Activated CD4-positive, alpha-beta T cell treated with anti-CD3 and anti-CD28 coated beads for 24 hours (primary cell): ENCODE data around the gene ACYP2.

Experiments used
- DNase-seq, 2 donors: peaks; one replicate each; pipeline ENCODE4 v3.0.0-alpha.2; 2020; ENCODE audit warnings: low read depth in 2 of 2

The ACYP2 gene

DNA sequence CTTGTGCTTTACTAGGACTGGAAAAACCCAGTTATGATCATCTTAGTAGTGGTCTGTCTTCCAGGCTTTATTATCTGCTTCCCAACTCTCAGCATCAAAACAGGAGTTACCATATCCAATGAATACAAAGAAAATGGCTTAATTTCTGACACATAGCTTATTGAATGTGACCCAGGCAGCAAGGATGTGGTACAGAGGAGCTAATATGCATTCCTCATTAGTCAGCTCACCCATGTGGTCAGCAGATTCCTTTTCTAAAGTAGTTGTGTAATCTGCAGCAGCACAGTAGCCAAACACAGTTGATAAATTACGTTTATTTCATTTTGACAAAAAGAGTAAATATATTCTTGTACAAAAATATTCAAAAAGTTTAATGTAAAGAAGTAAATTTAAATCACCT is 97.0 kb downstream of the ACYP2 start:
- DNase-seq: no peak

DNA sequence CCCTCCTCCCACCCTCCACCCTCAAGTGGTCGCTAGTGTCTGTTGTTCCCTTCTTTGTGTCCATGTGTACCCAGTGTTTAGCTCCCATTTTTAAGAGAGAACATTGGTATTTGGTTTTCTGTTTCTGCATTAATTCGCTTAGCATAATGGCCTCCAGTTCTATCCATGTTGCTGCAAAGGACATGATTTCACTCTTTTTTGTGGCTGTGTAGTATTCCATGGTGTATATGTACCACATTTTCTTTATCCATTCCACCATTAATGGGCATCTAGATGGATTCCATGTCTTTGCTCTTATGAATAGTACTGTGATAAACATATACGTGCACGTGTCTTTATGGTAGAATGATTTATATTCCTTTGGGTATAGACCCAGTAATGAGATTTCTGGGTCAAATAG is 97.7 kb downstream of the ACYP2 start:
- no peak for DNase-seq

DNA sequence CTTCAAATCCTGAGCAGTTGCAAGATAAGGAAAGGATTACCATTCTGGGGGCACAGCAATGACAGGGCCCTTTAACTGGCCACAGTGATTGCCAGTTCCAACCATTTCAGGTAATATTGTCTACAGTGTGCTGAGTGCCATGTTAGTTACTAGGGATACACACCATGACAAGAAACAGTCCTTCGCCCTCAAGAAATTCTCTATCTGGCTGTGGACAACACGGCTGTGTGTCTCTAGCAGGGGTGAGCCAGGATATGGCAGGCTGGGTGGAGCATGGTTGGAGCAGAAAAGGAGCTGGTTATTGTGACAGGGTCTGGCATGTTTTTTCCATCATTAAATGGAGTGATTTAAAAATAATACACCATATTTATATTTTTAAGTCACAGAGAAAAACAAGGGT is 109.6 kb downstream of the ACYP2 start:
- no peak for DNase-seq

DNA sequence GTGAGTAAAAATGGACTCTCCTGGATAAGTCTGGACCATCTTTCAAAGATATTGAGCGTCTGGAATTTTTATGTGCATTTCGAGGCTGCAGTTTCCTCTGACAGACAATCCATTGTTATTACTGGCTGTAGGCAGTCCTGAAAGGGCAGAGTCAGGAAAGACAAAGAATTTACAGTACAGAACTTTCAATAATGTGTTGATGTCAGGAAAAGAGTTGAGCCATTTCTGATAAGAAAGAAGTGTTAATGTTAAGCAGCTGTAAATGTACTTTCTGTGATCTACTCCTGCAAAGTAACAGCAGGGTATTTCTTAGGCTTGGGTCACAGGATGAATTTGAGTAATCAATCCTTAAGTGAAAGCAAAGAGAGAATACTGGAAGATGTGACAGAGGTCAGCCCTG is 110.8 kb downstream of the ACYP2 start:
- DNase-seq: no peak

DNA sequence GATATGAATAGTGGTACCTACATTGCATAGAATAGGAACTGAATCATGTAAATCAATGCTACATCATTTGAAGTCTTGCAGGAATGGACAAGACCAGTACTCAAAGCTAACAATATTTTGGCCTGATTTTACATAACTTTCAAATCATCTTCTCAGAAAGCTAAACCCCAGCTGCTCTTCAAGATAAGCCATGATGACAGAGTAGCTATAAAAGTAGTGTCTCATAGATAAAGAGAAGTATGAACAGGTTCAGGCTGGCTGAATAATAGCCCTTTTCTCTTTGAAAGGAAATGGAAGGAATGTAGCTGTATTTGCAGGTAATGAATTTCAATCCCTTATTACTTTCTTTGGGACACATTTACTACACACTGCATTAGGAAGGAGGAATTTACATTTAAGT is 112.4 kb downstream of the ACYP2 start:
- DNase-seq: no peak

DNA sequence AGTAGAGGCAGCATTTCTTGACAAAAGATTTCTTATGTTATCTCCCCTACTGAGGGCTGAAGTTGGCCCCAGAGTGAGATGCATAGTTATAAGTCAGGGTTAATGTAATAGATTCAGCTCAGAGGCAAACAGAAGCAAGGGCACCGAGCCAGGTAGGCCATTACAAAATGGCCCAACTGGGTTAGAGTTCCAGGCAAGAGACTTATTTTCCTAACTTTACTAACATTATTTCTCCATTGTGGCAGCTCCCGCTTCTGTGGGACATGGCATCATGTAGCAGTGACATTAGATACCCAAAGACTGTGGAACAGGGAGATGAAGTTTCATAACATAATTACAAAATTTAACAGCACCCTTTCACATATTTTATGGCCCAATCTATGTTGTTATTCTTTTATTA is 113.5 kb downstream of the ACYP2 start:
- DNase-seq: no peak

DNA sequence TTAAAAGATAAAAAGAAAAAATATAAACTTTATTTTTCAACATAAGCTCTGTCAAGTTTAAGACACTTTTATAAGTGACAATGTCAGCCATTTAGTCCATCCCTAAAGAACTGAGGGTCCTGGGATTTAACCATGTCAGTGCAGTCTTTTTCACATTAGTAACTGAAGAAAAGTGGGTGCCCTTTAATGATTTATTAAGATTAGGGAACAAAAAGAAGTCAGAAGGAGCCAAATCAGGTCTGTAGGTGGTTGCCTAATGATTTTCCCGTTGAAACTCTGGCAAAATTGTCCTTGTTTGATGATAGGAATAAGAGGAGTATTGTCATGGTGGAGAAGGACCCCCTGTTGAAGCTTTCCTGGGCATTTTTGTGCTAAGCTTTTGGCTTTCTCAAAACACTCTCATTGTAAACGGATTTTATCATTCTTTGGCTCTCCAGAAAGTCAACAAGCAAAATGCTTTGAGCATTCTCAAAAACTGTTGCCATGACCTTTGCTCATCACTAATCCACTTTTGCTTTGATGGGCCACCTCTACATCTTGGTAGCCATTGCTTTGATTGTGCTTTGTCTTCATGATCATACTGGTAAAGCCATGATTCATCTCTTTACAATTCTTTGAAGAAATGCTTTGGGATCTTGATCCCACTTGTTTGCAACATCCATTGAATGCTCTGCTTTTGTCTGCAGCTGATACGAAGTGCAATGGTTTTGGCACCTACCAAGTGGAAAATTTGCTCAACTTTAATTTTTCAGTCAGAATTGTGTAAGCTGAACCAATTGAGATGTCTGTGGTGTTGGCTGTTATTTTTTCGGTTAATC is 118.6 kb downstream of the ACYP2 start:
- no peak for DNase-seq

DNA sequence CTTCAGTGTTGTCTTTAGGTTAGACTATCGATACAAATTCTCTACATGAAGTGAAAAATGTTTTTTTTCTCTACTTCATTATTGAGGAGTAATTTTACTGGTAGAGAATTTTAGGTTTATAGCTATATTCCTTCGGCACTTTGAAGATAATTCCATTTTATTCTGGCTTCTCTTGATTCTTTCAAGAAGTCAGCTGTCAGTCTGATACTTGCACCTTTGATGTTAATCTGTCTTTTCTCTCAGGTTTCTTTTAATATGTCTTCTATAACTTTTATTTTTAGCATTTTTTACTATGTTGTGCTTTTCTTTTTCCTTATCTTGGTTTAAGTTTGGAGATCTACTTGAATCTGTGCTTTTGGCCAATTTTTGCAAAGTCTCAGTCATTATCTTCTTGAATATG is 122.0 kb downstream of the ACYP2 start:
- no peak for DNase-seq

DNA sequence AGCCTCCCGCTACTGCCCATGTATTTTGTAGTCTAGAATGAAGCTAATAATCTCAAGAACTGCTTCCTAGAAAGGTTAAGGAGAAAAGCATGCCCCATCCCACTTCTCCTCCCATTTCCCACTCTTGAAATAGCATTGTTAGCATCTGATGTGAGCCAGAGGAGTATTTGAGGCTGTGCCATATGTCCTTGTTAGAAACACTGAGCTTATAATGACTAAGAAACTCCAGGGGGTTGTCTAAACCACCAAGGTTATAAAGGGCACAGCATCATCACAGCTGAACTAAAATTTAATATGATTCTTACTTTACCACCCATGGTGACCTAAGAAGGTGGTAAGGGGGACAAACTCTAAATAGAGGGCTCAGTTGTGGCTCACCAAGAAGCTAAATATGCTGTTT is 124.0 kb downstream of the ACYP2 start:
- no peak for DNase-seq

DNA sequence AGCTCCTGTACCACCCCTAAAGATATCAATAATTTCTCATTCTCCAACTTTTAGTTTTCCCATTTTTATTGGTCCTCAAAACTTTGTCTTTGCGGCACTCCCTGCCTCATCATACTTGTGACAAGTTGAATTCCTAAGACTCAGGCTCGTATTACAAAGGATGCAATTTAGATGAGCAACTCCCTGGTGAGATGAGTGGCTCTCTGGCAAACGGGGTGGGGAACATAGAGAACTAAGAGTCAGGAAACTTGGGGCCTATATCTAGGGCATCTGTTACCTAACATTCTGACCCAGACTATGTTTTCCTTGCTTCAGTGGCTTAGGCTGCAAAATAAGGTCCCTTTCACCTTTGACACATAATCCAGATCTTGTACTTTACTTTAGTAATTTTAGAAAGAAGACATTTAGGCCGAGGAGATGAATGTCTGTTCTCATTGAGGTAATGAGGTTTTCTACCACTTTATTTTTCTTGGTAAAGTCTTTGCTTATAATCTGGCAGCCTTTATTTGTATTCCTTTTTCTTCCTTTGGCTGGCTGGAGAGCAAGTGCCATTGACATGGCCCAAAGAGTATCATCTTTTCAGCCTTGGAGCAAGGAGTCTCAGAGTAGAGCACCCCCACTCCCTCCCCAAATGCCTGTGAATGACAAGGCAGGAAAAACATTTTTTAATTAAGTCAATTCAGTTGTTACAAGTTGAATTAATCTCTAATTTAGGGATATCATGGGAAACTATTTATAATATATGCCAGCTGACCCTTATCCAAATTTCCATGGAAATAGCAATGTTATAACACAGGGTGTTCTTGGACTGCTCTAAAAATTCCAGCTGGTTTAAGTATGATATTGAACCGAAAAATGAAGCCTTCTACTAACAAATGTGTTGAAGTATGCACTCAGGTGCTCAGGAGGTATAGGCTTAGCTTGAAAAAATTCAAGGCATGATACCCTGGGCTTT is 125.4 kb downstream of the ACYP2 start:
- no peak for DNase-seq

DNA sequence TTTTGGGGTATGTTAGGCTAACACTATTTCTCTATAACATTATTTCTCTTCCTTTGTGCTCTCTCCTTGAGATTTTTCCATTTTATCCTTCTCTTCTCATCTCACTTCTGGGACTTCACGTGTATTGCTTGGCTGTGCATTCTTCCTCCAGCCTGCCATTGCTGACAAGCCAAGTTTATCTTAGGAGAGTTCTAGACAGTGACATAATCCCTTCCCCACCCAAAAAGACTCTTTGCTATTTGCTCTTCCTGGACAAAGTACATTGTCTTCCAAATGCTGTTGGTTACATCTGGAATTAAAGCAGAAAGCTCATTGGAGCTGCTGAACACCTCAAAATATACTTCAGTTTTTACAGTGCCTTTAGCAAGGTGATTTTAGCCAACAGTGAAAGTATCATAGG is 131.7 kb downstream of the ACYP2 start:
- DNase-seq: no peak

DNA sequence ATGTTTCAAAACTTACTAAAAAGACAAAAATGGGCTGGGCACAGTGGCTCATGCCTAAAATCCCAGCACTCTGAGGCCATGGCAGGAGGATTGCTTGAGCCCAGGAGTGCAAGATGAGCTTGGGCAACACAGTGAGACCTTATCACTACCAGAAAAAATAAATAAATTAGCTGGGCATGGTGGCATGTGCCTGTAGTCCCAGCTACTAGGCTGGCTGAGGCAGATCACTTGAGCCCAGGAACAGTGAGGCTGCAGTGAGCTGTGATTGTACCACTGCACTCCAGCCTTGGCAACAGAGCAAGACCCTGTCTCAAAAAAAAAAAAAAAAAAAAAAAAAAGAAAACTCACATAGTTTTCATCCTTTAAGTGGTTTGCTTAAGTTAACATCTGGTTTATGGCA is 134.2 kb downstream of the ACYP2 start:
- DNase-seq: no peak

DNA sequence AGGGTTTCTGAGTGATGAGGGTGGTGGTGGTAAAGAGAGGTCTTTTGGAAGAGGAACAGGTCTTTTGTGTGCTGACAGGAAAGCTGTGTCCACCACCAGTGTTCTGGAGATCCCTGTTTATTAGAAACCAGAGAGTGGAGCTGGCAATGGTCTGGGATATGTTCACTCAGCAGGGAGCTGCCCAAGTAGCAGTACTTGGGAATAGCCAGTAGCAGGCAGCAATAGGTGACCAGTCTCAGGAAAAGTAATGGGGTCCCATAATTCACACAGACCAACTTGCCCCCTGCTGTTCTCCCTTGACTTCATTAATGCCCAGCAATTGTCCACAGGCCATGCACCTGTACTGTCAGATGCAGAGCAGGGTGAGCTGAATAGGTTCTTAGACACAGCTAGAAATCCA is 138.8 kb downstream of the ACYP2 start:
- DNase-seq: no peak

DNA sequence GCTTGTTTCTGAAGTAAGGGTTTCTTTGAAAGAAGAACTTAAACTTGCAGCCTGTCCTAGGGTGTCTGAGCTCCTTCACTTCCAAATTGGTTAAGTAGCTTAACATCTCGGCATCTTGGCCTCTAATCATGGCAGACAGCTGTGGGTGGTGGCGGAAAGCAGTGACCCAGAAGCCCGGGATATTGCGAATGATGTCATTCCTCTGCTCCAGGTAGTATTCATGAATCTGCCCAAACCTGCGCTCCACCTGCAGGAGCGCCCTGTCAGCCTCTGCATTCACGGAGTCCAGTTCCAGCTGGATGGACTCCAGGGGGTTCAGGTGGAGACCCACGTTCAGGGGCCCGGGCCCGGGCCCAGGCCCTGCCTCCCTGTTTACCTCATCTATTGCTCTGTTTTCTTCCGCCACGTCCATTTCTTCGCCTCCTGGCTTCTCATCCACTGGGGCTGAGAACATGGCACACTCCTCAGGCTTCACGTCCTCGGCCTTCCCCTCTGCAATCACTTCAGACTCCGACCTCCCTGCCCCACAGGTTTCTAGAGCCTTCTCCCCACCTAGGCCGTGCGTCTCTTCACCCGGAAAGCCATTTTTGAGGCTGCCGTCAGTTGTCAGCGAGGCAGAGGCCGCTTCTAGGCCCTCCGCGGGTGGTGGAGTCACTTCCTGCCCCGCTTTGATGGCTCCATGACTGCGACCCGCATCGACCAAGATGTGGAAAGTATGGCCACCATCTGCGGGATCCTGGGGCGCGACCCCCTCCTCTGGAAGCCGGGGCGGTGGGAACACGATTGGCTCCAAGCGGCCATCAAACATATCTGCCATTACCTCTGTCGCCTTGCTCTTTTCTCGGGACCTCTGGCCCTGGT is 140.0 kb downstream of the ACYP2 start:
- no peak for DNase-seq

DNA sequence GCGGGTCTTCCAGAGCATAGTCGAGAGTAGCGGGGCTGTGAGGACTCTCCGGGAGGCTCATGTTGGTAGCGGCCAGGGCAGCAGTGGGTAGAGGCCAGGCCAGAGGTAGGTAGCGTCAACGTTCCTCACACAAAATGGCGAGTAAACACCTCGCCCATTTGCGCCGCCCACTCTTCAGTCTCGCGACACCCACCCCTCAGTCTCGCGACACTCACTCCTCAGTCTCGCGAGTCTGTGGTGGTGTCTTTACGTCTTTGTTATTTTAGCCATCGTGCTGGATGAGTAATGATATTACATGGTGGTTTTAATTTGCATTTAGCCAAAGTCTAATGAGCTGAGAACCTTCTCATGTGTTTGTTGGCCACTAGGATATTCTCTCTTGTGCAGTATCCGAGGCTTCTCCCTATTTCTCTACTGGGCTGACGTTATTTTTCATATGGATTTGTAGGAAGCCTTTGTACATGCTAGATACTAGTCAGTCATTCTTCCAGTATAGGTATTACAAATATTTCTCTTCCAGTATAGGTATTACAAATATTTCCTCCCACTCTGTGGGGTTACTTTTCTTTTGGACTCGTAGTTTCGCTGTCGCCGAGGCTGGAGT is 140.8 kb downstream of the ACYP2 start, which contains the start of gene TSPYL6:
Gene TSPYL6 (minus strand): TSS at position 139 of the 604 bp plus-strand sequence. CDS start 78 bp downstream, at position 61.
- no peak for DNase-seq

DNA sequence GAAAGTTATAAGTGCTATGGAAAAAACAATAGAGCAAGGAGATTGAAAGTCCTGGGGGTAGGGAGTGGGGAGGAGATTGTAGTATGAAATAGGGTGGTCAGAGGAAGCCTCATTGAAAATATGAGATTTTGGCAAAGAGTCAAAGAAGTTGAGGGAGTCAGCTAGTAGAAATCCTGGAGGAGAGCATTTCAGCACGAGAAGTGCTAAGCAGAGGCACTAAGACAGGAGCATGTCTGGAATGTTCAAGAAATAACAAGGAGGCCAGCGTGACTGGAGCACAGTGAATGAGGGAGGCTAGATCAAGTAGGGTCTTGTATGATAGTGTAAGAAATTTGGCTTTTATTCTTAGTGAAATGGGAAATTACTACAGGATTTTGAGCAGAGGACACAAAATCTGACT is 142.8 kb downstream of the ACYP2 start:
- DNase-seq: no peak

DNA sequence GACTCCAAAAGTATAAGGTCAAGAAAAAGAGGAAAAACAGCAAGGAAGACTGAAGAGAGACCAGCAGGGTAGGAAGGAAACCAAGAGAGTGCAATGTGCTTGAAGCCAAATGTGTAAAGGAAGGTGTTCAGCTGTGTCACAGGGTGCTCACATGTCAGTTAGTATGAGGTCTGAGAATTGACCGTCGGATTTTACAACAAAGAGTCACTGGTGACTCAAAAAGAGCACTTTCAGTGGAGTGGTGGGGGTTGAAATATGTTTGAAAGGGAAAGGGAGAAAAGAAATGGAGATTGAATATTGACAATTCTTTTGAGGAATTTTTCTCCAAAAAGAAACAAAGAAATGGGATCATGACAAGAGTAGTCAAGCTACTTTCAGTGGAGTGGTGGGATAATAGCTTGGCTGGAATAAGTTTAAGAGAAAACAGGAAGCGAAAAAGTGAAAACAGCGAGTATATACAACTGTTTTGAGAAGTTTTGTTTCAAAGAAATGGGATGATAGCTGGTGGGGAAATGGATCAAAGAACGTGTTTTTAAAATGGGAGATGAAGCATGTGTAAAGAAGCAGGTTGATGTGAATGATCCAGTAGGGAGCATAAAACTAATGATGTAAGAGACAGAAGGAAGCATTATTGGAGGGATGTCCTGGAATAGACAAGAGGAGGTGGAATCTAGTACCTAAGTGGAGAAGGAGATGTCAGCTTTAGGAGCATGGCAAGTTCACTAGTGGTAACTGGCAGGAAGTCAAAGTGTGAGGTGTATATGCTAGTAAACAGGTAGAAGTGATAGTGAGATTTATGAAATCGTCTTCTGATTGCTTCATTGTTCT is 144.2 kb downstream of the ACYP2 start:
- DNase-seq: no peak

DNA sequence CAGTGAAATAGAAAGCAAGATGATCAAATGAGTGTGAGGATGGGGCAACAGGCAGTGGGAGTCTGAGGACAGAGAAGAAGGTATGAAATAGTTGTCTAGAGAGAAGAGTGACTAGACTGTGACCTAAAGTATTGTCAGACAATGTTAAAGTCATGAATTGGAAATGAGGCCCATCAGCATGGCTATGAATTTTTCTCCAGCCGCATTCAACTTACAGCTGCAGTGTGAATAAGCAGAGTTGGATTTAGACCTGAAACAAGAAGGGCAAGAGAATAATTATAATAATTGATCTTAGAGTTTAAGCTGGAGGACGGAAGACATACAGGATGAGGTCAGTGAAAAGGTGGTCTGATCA is 144.8 kb downstream of the ACYP2 start:
- no peak for DNase-seq

DNA sequence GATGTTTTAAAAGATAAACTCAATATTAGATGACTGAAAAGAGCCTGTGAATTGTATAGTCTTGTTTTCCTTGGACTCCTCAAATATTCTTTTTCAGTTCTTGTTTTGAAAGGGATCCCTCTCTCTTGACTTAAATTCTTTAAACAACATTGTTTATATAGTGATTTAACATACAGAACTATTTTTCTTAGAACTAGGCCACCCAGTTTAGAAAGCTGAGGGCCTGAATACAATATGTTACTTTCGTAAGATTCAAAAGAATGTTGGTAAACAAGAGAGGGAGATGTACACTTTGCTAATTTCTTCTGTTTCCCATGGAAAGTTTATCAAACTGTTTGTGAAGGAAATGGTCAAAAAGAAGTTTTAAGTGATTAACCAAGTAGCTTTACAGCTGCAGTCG is 146.1 kb downstream of the ACYP2 start:
- DNase-seq: no peak

DNA sequence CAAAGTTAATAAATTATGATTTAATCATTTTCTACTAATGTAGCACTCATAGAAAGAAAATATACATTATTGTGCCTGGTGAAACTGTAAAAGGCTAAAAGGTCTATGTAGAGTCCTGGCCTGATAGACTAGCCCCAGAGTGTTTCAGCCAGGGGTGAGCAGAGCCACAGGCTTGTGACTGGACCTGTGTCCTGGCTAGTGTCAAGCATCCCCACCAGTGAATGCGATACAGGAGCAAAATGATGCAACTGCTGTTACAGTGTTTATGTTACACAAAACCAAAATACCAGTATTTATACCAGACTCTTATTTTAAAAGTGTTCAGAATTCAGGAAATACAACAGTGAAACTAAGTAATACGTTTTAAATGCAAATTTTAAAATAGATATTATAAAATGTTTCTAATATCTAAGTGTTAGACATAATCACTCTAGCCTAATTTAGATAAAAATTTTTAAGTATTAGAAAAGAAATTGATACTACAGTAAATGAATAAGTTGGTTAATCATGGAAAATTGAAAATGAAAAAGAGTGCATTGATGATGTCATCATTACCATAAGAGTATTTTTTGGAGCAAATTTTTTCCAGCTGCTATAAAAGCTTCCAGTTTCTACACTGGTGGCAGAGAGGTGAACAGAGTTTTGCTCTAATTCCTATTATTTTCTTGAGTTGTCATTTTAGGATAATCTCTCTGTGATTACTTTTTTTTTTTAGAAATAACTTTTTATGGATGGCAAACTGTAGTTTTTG is 146.8 kb downstream of the ACYP2 start:
- DNase-seq: no peak
